OCI-LY7 (cell line): ENCODE measurements around the gene MRPL42. TPM values are rescaled to one million over a fixed set of nuclear protein-coding genes. Genes with fewer than 3 reads are reported as not detected.

ENCODE experiments used
- BruUV-seq: library from RNA; stranded (reverse); fragments of 400-500 nt; replicated peaks from 2 replicates; lab custom pipeline; 2021; lab: Mats Ljungman, UMichigan
- CTCF ChIA-PET: fragments of 300-600 bp; sonication (Branson Sonifier 250); formaldehyde crosslinking; loops from one replicate; lab custom pipeline; 2022; ENCODE audit warnings: antibody characterized with exemption; ENCODE audit not compliant: unreplicated experiment; lab: Charles Lee
- POLR2A ChIA-PET: fragments of 300-600 bp; sonication (Branson Sonifier 250); formaldehyde crosslinking; loops from one replicate; lab custom pipeline; 2022; ENCODE audit warnings: antibody characterized with exemption; lab: Charles Lee
- DNase-seq: peaks from one replicate; pipeline ENCODE4 v3.0.0-alpha.2; 2015; ENCODE audit warnings: low spot score
- H2AFZ ChIP-seq: fragments of 200-600 bp; sonication (generic), shearing (Covaris generic); 2 replicates; pipeline ENCODE4 v1.6.1; 2014; ENCODE audit warnings: mild to moderate bottlenecking, antibody characterized with exemption, low read length, moderate library complexity
- H3K27ac ChIP-seq: fragments of 200-600 bp; sonication (generic); 2 replicates; pipeline ENCODE4 v1.5.1; 2014; ENCODE audit warnings: mixed run types, low read depth, mild to moderate bottlenecking, moderate library complexity, low read length, inconsistent platforms; ENCODE audit not compliant: poor library complexity, severe bottlenecking
- H3K36me3 ChIP-seq: fragments of 200-600 bp; sonication (generic); 2 replicates; pipeline ENCODE4 v1.6.1; 2014; ENCODE audit warnings: mild to moderate bottlenecking, antibody characterized with exemption, low read length, moderate library complexity, mixed read lengths; ENCODE audit not compliant: insufficient read depth
- H3K4me1 ChIP-seq: fragments of 200-600 bp; sonication (generic); 2 replicates; pipeline ENCODE4 v1.5.1; 2014; ENCODE audit warnings: mild to moderate bottlenecking, low read length; ENCODE audit not compliant: insufficient read depth, poor library complexity, severe bottlenecking
- H3K4me2 ChIP-seq: fragments of 200-600 bp; sonication (generic); 2 replicates; pipeline ENCODE4 v1.6.1; 2014; ENCODE audit warnings: mild to moderate bottlenecking, low read length
- H3K4me3 ChIP-seq: fragments of 200-600 bp; sonication (generic); 2 replicates; pipeline ENCODE4 v1.5.1; 2014; ENCODE audit warnings: mild to moderate bottlenecking, low read depth, low read length; ENCODE audit not compliant: poor library complexity, severe bottlenecking
- H3K79me2 ChIP-seq: fragments of 200-600 bp; sonication (generic); 2 replicates; pipeline ENCODE4 v1.6.1; 2016; ENCODE audit warnings: low read depth, mild to moderate bottlenecking, low read length, moderate library complexity, mixed read lengths; ENCODE audit not compliant: insufficient read depth
- H3K9me2 ChIP-seq: fragments of 200-600 bp; sonication (generic); 2 replicates; pipeline ENCODE4 v1.6.1; 2016; ENCODE audit warnings: mild to moderate bottlenecking, low read length, mixed read lengths; ENCODE audit not compliant: insufficient read depth
- H3K9me3 ChIP-seq: fragments of 200-600 bp; sonication (generic); 2 replicates; pipeline ENCODE4 v1.6.1; 2014; ENCODE audit warnings: mild to moderate bottlenecking, mixed run types, low read length, mixed read lengths
- H4K20me1 ChIP-seq: fragments of 200-600 bp; sonication (generic); 2 replicates; pipeline ENCODE4 v1.6.1; 2014; ENCODE audit warnings: mild to moderate bottlenecking, antibody characterized with exemption, low read length, moderate library complexity, mixed read lengths; ENCODE audit not compliant: insufficient read depth
- CTCF ChIP-seq: fragments of 200-600 bp; sonication (generic); conservative IDR thresholded peaks from 2 replicates; pipeline ENCODE4 v1.5.1; 2014; ENCODE audit warnings: mild to moderate bottlenecking, antibody characterized with exemption, low read length, moderate library complexity, mixed read lengths
- EZH2phosphoT487 ChIP-seq: fragments of 200-600 bp; sonication (generic); IDR thresholded peaks from 2 replicates; pipeline ENCODE4 v1.6.1; 2018; ENCODE audit warnings: low read depth, borderline replicate concordance, mild to moderate bottlenecking, mixed run types, antibody characterized with exemption, low read length, moderate library complexity, mixed read lengths
- intact Hi-C: fragments of 100-400 bp; cut with micrococcal nuclease; formaldehyde crosslinking; loops from one replicate; pipeline ENCODE4 v1.10.0; 2022; ENCODE audit not compliant: unreplicated experiment
- total RNA-seq, 2 experiments: library from RNA; depleted of rRNA in 1 of 2; stranded (reverse); fragments of >200 nt in 1 of 2; shearing (Covaris generic) in 1 of 2; gene quantifications; 2 replicates each; pipeline ENCODE4 v1.2.3, GENCODE V29; 2014 to 2022

MRPL42 gene
- total RNA-seq, 2 experiments from 2014 or later = 51.3 to 61.6 TPM

DNA sequence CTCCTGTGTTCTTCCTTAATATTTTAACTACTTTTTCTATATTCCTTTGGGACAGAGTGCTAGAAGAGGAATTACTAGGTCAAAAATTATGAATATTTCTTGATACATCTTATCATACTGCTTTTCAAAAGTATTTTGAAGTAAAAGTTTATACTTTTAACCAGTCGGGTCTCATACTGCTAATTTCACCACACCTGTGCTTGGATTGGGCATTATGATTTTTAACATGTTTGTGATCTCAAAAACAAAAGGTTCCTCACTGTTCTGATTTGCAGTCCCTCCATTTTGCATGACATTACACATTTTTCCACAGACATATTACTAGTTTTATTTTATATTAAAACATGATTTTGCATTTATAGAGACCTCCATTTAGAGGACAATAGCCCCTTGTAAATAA lies 32.9 kb downstream of the MRPL42 start:
- ChIA-PET CTCF (no interaction called here), POLR2A (no interaction called here)
- Histone ChIP-seq H3K36me3 (peaks cover 31% of the 10 kb centered on the region), H3K79me2 (no peaks in the 10 kb centered on the region), H3K9me2 (no peaks in the 10 kb centered on the region), H3K27ac (no peak overlapping the region), H3K4me2 (no peak overlapping the region), H4K20me1 (no peaks in the 10 kb centered on the region), H2AFZ (no peak overlapping the region), H3K4me1 (no peaks in the 10 kb centered on the region), H3K9me3 (no peaks in the 10 kb centered on the region), H3K4me3 (no peak overlapping the region)
- no peak for DNase-seq
- no TSS peak for BruUV-seq
- TF ChIP-seq CTCF (no peak), EZH2phosphoT487 (no peak)
- intact Hi-C loops = loop anchor here (5.0 kb wide), 1 partner anchor 477 kb away; no protein-coding TSS in a partner anchor

DNA sequence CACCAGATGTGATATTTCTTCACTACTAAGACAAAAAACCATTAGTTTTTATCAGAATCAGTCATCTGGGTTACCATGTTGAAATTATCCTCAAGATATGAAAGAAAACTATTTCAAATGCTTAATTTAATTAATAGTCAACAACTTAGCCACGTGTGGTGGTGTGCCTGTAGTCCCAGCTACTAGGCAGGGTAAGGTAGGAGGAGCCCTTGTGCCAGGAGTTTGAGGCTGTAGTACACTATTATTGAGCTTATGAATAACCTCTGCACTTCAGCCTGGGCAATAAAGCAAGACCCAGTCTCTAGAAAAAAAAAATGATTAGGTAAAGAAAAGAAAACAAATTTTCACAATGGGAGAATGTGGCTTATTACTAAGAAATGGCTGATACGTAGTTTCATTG lies 33.4 kb downstream of the MRPL42 start:
- no peak overlapping the region for H3K27ac ChIP-seq
- H3K4me1 ChIP-seq = no peaks in the 10 kb centered on the region
- POLR2A ChIA-PET = interaction anchor here (0.6 kb wide), 1 partner anchor 1730 kb away, joined by 4 read pairs; no protein-coding TSS in a partner anchor
- H3K9me2 ChIP-seq = no peaks in the 10 kb centered on the region
- H3K9me3 ChIP-seq = no peaks in the 10 kb centered on the region
- H3K4me3 ChIP-seq = no peak overlapping the region
- CTCF ChIA-PET = no interaction called here
- no peaks in the 10 kb centered on the region for H3K79me2 ChIP-seq
- H2AFZ ChIP-seq = no peak overlapping the region
- H3K36me3 ChIP-seq = peaks cover 27% of the 10 kb centered on the region
- BruUV-seq = no TSS peak
- intact Hi-C loops = loop anchor here (5.0 kb wide), 1 partner anchor 477 kb away; no protein-coding TSS in a partner anchor
- H3K4me2 ChIP-seq = no peak overlapping the region
- H4K20me1 ChIP-seq = no peaks in the 10 kb centered on the region
- no peak for DNase-seq
- TF ChIP-seq CTCF (no peak), EZH2phosphoT487 (no peak)

DNA sequence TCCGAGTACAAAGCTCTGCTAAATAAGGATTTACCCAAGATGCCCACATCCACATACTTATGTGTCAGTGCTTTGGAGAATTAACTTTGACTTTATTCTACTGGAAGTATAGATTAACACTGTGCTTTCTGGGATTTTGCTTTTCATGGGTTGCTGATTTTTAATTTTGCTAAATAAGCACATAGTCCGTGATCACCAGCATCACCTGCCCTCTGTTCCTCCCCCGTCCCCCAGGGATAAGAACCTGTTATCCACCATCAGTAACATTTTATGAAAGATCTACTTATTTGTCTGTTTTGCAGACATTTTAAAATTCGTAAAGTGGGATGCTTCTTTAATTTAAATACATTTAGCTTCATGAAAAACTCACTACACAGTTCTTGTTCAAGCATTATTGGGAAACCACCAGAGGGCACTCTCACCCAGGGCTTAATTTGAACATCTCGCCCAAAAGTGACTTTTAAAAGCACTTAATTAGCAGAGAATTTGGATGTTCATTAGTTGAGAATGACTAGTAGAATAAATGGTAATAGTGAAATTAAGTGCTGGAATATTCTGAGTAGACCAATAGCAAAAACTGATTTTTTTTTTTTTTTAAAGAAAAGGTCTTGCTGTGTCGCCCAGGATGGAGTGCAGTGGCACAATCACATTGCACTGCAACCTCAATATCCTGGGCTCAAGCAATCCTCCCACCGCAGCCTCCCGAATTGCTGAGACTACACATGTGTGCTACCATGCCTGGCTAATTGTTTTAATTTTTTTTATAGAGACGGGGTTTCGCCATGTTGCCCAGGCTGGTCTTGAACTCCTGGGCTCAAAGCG lies 35.7 kb downstream of the MRPL42 start:
- no peak overlapping the region for H3K4me3 ChIP-seq
- peaks cover 24% of the 10 kb centered on the region; the same call in 1 of the 2 replicates for H3K36me3 ChIP-seq
- no peak overlapping the region for H2AFZ ChIP-seq
- TF ChIP-seq CTCF (peak; percentile 100), EZH2phosphoT487 (no peak)
- H3K27ac ChIP-seq = no peak overlapping the region
- peak; percentile 53 for DNase-seq
- ChIA-PET CTCF (interaction anchor here (0.6 to 0.7 kb wide), 2 partner anchors 34 to 37 kb away, joined by 3 read pairs; no protein-coding TSS in a partner anchor), POLR2A (interaction anchor here (0.6 to 1.9 kb wide), 7 partner anchors 9 to 599 kb away, joined by 3 to 5 read pairs (median 3); no protein-coding TSS in a partner anchor)
- no peaks in the 10 kb centered on the region for H3K4me1 ChIP-seq
- H3K9me3 ChIP-seq = no peaks in the 10 kb centered on the region
- H4K20me1 ChIP-seq = no peaks in the 10 kb centered on the region
- intact Hi-C loops = loop anchor here (2.0 to 5.0 kb wide), 4 partner anchors 62 to 600 kb away; no protein-coding TSS in a partner anchor
- no peak overlapping the region for H3K4me2 ChIP-seq
- H3K9me2 ChIP-seq = no peaks in the 10 kb centered on the region
- H3K79me2 ChIP-seq = no peaks in the 10 kb centered on the region
- BruUV-seq = no TSS peak
